Measurements from ENCODE around the gene LYZL6.

The LYZL6 gene

GRCh38 chr17:35943537-35943936, at the start of gene LYZL6:
LYZL6 (minus strand) TSS chr17:35943713; CDS start chr17:35939356, 4,357 bp downstream.
- DNase-seq: no peak

GRCh38 chr17:35991075-35991474, 47.6 kb upstream of the LYZL6 start:
- DNase-seq: no peak

- no peak for DNase-seq
These were observed 44.7 kb upstream of the LYZL6 start for GRCh38 chr17:35988164-35988563.

- no peak for DNase-seq
These were observed 43.1 kb upstream of the LYZL6 start, which contains the start of gene CCL14 for GRCh38 chr17:35986643-35987042. CCL14 (minus strand) TSS chr17:35986729; CDS start chr17:35986649, 80 bp downstream.

- no peak for DNase-seq
These were observed 40.6 kb upstream of the LYZL6 start for GRCh38 chr17:35984140-35984539.

GRCh38 chr17:35982409-35983191, 39.1 kb upstream of the LYZL6 start:
- no peak for DNase-seq

- DNase-seq: no peak
These were observed 38.4 kb upstream of the LYZL6 start for GRCh38 chr17:35981908-35982330.

- no peak for DNase-seq
These were observed 37.7 kb upstream of the LYZL6 start, which contains the start of gene CCL16 for GRCh38 chr17:35981246-35981645. CCL16 (minus strand) TSS chr17:35981497; CDS start chr17:35981420, 77 bp downstream.

GRCh38 chr17:35978346-35978745, 34.8 kb upstream of the LYZL6 start:
- DNase-seq: no peak

GRCh38 chr17:35977509-35977908, 34.0 kb upstream of the LYZL6 start:
- no peak for DNase-seq

- no peak for DNase-seq
These were observed 30.1 kb upstream of the LYZL6 start for GRCh38 chr17:35973333-35974260.

- DNase-seq: no peak
These were observed 29.4 kb upstream of the LYZL6 start for GRCh38 chr17:35972945-35973332.

- DNase-seq: no peak
These were observed 29.0 kb upstream of the LYZL6 start for GRCh38 chr17:35972535-35972934.

- no peak for DNase-seq
These were observed 28.6 kb upstream of the LYZL6 start for GRCh38 chr17:35972066-35972465.

- DNase-seq: peak; percentile 68
These were observed 26.3 kb upstream of the LYZL6 start for GRCh38 chr17:35969558-35970380.

- no peak for DNase-seq
These were observed 25.1 kb upstream of the LYZL6 start for GRCh38 chr17:35968520-35969054.

- no peak for DNase-seq
These were observed 21.8 kb upstream of the LYZL6 start for GRCh38 chr17:35965272-35965671.

GRCh38 chr17:35963663-35964062, 20.1 kb upstream of the LYZL6 start:
- no peak for DNase-seq

GRCh38 chr17:35953720-35954119, 10.2 kb upstream of the LYZL6 start:
- DNase-seq: no peak

GRCh38 chr17:35949401-35949800, 5.9 kb upstream of the LYZL6 start:
- DNase-seq: no peak

- no peak for DNase-seq
These were observed 4.6 kb upstream of the LYZL6 start for GRCh38 chr17:35948092-35948491.

GRCh38 chr17:35947156-35947585, 3.7 kb upstream of the LYZL6 start:
- no peak for DNase-seq
